OCI-LY3 (cell line): ENCODE results near the gene FAM98B.

ENCODE experiments used
- H2AFZ ChIP-seq: fragments of 200-600, 300-600 bp; shearing (Covaris generic); 2 replicates; pipeline ENCODE4 v1.6.0; 2014; ENCODE audit warnings: antibody characterized with exemption, low read depth, low read length
- H3K27ac ChIP-seq: fragments of 200-600, 300-600 bp; sonication (generic); 2 replicates; pipeline ENCODE4 v1.5.1; 2014; ENCODE audit warnings: mild to moderate bottlenecking, low read length, moderate library complexity, mixed read lengths
- H3K27me3 ChIP-seq: fragments of 200-600, 300-600 bp; sonication (generic); 2 replicates; pipeline ENCODE4 v1.6.1; 2014; ENCODE audit warnings: low read depth, low read length, mixed read lengths
- H3K36me3 ChIP-seq: fragments of 200-600, 300-600 bp; sonication (generic); replicated peaks from 2 replicates; pipeline ENCODE3; 2014; ENCODE audit warnings: low read depth, low read length, mixed read lengths
- H3K4me1 ChIP-seq: fragments of 300-600, 200-600 bp; sonication (generic); 2 replicates; pipeline ENCODE4 v1.6.1; 2014; ENCODE audit warnings: low read length, mixed read lengths
- H3K4me2 ChIP-seq: fragments of 200-600, 300-600 bp; sonication (generic); 2 replicates; pipeline ENCODE4 v1.6.1; 2014; ENCODE audit warnings: low read length, mixed read lengths
- H3K4me3 ChIP-seq: fragments of 300-600, 200-600 bp; sonication (generic); 2 replicates; pipeline ENCODE4 v1.5.1; 2014; ENCODE audit warnings: antibody characterized with exemption, mild to moderate bottlenecking, low read length, moderate library complexity
- H3K79me2 ChIP-seq: fragments of 300-600, 200-600 bp; shearing (Covaris generic); 2 replicates; pipeline ENCODE4 v1.6.1; 2014; ENCODE audit warnings: mild to moderate bottlenecking, low read length, mixed read lengths
- H3K9ac ChIP-seq: fragments of 300-600, 200-600 bp; shearing (Covaris generic); 2 replicates; pipeline ENCODE4 v1.6.0; 2014; ENCODE audit warnings: mild to moderate bottlenecking, low read length, moderate library complexity
- H3K9me3 ChIP-seq: fragments of 200-600, 300-600 bp; shearing (Covaris generic); 2 replicates; pipeline ENCODE4 v1.6.1; 2014; ENCODE audit warnings: low read length, mixed read lengths; ENCODE audit not compliant: insufficient read depth
- H4K20me1 ChIP-seq: fragments of 200-600, 300-600 bp; sonication (generic); 2 replicates; pipeline ENCODE4 v1.6.1; 2016; ENCODE audit warnings: low read length, mixed read lengths; ENCODE audit not compliant: insufficient read depth
- EZH2phosphoT487 ChIP-seq: fragments of 200-600 bp; shearing (Covaris generic); IDR thresholded peaks from 2 replicates; pipeline ENCODE4 v1.6.1; 2018; ENCODE audit warnings: antibody characterized with exemption, mixed run types, low read depth
- TF ChIP-seq, protein P1 (sequence below): fragments of 200-600, 300-600 bp; sonication (generic); IDR thresholded peaks from 2 replicates; pipeline ENCODE4 v1.5.1; 2014; ENCODE audit warnings: antibody characterized with exemption, low read length, low read depth

The FAM98B gene

DNA sequence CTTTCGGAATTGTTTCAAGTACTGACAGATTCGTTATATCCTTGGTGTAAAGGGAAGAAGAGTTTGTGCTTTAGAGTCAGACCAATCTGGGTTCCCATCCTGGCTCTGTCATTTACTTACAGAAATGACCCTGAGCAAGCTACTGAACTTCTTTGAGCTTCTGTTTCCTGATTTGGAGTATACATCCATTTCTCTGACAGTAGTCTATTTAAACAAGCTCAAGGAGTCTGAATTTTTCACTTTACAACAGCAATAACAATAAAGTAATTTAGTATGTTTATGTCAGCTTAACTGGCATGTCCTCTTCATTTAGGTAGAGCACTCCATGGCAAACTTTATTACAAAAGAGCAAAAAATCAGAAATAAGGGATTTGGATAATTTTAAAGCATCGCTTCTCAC, 27.8 kb downstream of the FAM98B start:
- no peak for TF ChIP-seq EZH2phosphoT487
- TF ChIP-seq, protein P1, sequence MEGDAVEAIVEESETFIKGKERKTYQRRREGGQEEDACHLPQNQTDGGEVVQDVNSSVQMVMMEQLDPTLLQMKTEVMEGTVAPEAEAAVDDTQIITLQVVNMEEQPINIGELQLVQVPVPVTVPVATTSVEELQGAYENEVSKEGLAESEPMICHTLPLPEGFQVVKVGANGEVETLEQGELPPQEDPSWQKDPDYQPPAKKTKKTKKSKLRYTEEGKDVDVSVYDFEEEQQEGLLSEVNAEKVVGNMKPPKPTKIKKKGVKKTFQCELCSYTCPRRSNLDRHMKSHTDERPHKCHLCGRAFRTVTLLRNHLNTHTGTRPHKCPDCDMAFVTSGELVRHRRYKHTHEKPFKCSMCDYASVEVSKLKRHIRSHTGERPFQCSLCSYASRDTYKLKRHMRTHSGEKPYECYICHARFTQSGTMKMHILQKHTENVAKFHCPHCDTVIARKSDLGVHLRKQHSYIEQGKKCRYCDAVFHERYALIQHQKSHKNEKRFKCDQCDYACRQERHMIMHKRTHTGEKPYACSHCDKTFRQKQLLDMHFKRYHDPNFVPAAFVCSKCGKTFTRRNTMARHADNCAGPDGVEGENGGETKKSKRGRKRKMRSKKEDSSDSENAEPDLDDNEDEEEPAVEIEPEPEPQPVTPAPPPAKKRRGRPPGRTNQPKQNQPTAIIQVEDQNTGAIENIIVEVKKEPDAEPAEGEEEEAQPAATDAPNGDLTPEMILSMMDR: no peak
- Histone ChIP-seq H3K27ac (no peak overlapping the region), H3K4me1 (no peaks in the 10 kb centered on the region), H3K9ac (no peak overlapping the region), H3K27me3 (no peaks in the 10 kb centered on the region), H4K20me1 (no peaks in the 10 kb centered on the region; the same call in 1 of the 2 replicates), H3K9me3 (no peaks in the 10 kb centered on the region), H3K4me2 (no peak overlapping the region), H2AFZ (no peak overlapping the region), H3K4me3 (no peak overlapping the region), H3K79me2 (peaks cover 12% of the 10 kb centered on the region; the same call in 1 of the 2 replicates), H3K36me3 (peaks cover 52% of the 10 kb centered on the region)

- H4K20me1 ChIP-seq: no peaks in the 10 kb centered on the region; the same call in 1 of the 2 replicates
- H3K9ac ChIP-seq: no peak overlapping the region
- H3K27me3 ChIP-seq: no peaks in the 10 kb centered on the region
- no peaks in the 10 kb centered on the region for H3K9me3 ChIP-seq
- no peak for TF ChIP-seq EZH2phosphoT487
- TF ChIP-seq, protein P1: no peak
- no peaks in the 10 kb centered on the region for H3K4me1 ChIP-seq
- H3K79me2 ChIP-seq: peaks cover 6% of the 10 kb centered on the region; the same call in 1 of the 2 replicates
- no peak overlapping the region for H3K27ac ChIP-seq
- no peak overlapping the region for H3K4me2 ChIP-seq
- H3K4me3 ChIP-seq: no peak overlapping the region
- H3K36me3 ChIP-seq: peaks cover 52% of the 10 kb centered on the region
- no peak overlapping the region for H2AFZ ChIP-seq
Observed at GRCh38 chr15:38482572-38482971, 28.6 kb downstream of the FAM98B start.

DNA sequence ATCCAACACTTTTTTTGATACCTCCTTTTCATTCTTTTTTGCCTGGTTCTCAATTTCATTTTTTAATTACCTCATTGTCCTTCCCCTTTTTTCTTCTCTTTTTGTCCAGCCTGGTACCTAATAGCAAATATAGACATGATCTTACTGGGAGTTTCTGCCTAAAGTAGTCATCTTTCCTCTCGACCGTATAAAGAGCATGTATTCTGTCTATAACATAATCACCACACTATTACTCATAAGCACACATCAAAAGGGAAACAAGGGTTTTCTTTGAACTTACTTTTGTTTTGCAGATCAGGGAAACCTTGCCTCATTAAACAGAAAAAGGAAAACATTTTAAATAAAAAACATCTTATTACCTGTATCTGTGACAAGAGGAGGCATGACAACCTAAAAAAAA, 33.0 kb downstream of the FAM98B start:
- H3K9ac ChIP-seq: no peak overlapping the region

DNA sequence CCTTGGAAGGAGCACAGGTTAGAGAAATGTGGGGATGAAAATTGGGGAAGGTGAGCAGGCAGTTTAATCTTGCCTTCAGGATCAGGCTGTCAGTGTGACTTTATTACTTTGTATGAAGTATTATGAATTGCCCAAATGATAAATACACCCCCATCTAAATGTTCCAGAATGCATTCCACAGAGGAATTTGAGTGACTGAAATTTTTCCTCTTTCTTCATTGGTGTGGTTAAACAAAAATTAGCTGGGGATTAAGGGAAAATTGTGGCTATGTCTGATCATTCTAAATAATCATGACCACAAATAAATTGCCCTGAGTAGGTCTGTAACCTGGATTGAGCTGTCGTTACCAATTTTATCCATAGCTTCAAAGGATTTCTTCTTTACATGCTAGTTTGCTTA, 33.5 kb downstream of the FAM98B start:
- H3K79me2 ChIP-seq: no peaks in the 10 kb centered on the region

More for the DNA sequence above, 33.0 kb downstream of the FAM98B start:
- Histone ChIP-seq H3K4me1 (no peaks in the 10 kb centered on the region), H3K9me3 (no peaks in the 10 kb centered on the region), H3K4me2 (no peak overlapping the region), H2AFZ (no peak overlapping the region), H3K79me2 (no peaks in the 10 kb centered on the region), H3K27me3 (no peaks in the 10 kb centered on the region), H3K4me3 (no peak overlapping the region), H3K36me3 (peaks cover 64% of the 10 kb centered on the region), H3K27ac (no peak overlapping the region), H4K20me1 (no peaks in the 10 kb centered on the region)
- no peak for TF ChIP-seq EZH2phosphoT487
- TF ChIP-seq, protein P1: no peak

More for the DNA sequence above, 33.5 kb downstream of the FAM98B start:
- H3K9ac ChIP-seq: no peak overlapping the region
- no peak overlapping the region for H3K4me2 ChIP-seq
- H4K20me1 ChIP-seq: no peaks in the 10 kb centered on the region
- H3K27me3 ChIP-seq: no peaks in the 10 kb centered on the region
- no peaks in the 10 kb centered on the region for H3K9me3 ChIP-seq
- TF ChIP-seq, protein P1: no peak
- no peak for TF ChIP-seq EZH2phosphoT487
- H3K4me1 ChIP-seq: no peaks in the 10 kb centered on the region
- H3K36me3 ChIP-seq: peaks cover 63% of the 10 kb centered on the region
- H3K4me3 ChIP-seq: no peak overlapping the region
- H2AFZ ChIP-seq: no peak overlapping the region
- H3K27ac ChIP-seq: no peak overlapping the region
